Choroid plexus epithelial cell (primary cell): ENCODE results near the gene RNF7.
"Not testable (repeated sequence)": the region's sequence is repeated elsewhere in the genome, so short reads cannot be mapped to it uniquely, and the experiment has no call there.

Experiments used
- DNase-seq: peaks from one replicate; pipeline ENCODE4 v3.0.0-alpha.2; 2010; ENCODE audit warnings: low read depth
- H3K4me3 ChIP-seq: 2 replicates; pipeline ENCODE4 v1.5.1; 2011; ENCODE audit warnings: low read depth, mild to moderate bottlenecking, control low read depth, low read length, moderate library complexity
- TF ChIP-seq, protein P1 (sequence below): conservative IDR thresholded peaks from 2 replicates; pipeline ENCODE4 v1.5.1; 2011; ENCODE audit warnings: low read depth, mild to moderate bottlenecking, control low read depth, inconsistent platforms, low read length, moderate library complexity

RNF7 gene

DNA sequence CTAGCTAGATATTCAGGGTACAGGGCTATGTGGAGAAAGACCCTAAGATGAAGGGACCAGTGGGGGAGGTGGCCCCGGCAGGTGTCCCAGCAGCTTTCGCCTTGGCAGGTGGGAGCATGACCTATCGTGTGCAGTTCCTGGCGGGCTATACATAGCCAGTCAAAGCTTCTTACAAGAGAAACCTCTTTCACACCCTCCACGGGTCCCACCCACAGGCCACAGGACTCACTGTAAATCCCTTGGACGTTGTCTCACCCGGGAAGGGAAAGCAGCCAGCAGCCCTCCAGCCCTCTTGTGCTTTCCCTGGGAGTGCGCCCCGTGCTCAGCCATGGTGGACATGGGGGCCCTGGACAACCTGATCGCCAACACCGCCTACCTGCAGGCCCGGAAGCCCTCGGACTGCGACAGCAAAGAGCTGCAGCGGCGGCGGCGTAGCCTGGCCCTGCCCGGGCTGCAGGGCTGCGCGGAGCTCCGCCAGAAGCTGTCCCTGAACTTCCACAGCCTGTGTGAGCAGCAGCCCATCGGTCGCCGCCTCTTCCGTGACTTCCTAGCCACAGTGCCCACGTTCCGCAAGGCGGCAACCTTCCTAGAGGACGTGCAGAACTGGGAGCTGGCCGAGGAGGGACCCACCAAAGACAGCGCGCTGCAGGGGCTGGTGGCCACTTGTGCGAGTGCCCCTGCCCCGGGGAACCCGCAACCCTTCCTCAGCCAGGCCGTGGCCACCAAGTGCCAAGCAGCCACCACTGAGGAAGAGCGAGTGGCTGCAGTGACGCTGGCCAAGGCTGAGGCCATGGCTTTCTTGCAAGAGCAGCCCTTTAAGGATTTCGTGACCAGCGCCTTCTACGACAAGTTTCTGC is 40.1 kb downstream of the RNF7 start:
- TF ChIP-seq, protein P1, sequence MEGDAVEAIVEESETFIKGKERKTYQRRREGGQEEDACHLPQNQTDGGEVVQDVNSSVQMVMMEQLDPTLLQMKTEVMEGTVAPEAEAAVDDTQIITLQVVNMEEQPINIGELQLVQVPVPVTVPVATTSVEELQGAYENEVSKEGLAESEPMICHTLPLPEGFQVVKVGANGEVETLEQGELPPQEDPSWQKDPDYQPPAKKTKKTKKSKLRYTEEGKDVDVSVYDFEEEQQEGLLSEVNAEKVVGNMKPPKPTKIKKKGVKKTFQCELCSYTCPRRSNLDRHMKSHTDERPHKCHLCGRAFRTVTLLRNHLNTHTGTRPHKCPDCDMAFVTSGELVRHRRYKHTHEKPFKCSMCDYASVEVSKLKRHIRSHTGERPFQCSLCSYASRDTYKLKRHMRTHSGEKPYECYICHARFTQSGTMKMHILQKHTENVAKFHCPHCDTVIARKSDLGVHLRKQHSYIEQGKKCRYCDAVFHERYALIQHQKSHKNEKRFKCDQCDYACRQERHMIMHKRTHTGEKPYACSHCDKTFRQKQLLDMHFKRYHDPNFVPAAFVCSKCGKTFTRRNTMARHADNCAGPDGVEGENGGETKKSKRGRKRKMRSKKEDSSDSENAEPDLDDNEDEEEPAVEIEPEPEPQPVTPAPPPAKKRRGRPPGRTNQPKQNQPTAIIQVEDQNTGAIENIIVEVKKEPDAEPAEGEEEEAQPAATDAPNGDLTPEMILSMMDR, result no peak

DNA sequence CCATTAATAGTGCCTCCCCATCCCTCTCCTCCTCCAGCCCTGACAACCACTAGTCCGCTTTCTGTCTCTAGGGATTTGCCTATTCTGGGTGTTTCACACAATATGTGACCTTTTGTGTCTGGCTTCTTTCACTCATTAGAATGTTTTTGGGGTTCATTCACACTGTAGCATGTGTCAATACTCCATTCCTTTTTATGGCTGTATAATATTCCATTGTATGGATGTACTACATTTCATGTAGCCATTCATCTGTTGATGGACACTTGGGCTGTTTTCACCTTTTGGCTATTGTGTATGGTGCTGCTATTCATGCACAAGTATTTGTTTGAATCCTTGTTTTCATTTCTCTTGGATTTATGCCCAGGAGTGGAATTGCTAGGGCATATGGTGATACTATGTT is 41.6 kb downstream of the RNF7 start:
- TF ChIP-seq, protein P1, result no peak
- H3K4me3 ChIP-seq, result no peak overlapping the region
- no peak for DNase-seq

More for the DNA sequence above, 40.1 kb downstream of the RNF7 start:
- DNase-seq, result no peak
- H3K4me3 ChIP-seq, result no peak overlapping the region

DNA sequence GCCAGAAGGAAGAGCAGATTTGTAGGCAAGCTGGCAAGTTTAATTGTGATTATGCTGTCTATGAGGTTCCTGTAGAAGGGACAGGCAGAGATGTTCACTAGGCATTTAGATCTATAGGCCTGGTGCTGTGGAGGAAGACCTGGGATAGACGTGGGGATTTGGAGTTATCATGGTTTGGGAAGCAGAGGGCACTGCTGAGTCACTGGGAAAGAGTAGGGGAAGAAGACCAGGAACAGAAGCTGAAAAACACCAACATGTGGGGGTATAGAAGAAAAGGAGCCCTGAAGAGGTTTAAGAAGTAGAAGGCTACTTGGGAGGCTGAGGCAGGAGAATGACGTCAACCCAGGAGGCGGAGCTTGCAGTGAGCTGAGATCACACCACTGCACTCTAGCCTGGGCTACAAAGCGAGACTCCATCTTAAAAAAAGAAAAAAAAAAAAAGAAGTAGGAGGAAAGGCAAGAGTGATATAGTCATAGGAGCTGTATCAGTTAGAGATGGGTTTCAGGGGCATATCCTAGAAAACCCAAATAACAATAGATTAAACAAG is 44.4 kb downstream of the RNF7 start:
- TF ChIP-seq, protein P1, result peak; percentile 28

DNA sequence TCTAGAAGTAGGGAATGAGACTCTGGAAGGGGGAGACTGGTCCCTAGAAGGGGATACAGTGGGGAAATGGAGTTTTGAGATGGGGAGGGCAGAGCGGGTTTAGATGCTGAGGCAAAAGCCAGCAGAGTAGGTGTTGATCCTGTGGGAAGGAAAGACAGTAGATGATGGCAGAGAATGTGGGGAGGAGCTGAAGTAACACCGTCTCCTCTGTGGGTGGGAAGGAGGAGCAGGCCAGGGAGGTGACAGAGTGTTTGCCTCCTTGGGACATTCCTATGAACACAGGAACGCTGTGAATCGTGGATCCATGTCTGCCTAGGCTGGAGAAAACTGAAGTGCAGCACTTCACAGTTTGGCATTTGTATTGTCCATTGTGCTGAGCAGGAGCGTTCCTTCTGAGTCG is 45.5 kb downstream of the RNF7 start:
- TF ChIP-seq, protein P1, result no peak
- no peak overlapping the region for H3K4me3 ChIP-seq
- DNase-seq, result no peak

More for the DNA sequence above, 44.4 kb downstream of the RNF7 start:
- DNase-seq, result peak; percentile 21
- H3K4me3 ChIP-seq, result no peak overlapping the region

DNA sequence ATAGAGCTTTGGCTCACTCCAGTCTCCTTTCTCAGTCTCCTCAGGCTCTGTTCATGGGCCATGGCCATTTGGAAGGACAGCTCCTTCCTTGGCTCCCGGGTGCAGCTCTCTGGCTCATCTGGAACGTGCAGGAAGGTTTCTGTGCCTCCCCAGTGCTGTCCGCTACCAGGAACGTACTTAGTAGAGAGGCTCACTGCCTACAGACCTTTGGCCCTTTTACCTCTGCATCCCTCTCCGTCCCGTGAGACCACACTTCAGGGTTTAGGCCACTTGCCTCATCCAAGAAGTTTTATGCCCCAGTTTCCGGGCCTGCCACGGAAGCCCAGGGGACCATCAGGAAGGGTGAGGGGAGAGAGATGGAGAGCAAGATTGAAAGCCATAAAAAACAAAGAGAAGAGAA is 46.0 kb downstream of the RNF7 start:
- no peak overlapping the region for H3K4me3 ChIP-seq
- DNase-seq, result no peak
- TF ChIP-seq, protein P1, result no peak

DNA sequence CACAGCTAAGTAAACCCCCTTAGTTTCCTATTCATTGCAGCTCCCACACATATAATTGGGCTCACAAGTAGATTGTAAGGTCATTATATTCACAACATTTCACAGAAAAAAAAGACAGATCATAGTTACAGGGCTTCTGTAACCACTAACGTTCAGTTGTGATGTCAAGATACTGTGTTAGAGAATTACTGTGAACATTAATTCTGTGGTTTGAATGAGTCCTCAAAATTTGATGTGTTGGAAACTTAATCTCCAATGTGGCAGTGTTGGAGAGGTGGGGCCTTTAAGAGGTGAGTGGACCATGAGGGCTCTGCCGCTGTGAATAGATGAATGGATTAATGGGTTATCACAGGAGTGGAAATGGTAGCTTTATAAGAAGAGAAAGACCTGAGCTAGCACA is 46.4 kb downstream of the RNF7 start:
- TF ChIP-seq, protein P1, result no peak
- DNase-seq, result no peak
- H3K4me3 ChIP-seq, result no peak overlapping the region

DNA sequence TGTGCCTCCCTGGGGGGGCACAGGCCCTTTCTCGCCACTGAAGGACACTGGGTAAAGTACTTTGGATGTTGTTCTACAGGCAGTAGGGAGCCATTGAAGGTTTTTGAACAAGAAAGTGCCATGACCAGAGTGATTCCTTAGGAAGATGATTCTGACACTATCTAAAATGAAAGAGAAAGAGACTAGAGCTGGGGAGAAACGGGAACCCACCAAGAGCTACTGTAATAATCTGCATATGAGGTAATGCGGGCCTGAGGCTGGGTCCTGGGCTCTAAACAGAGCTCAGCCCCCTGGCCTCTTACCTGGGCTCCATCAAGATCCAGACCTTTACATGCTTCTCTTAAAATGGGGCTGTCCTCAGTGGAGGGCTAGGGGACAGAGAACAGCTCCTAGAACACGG is 50.1 kb downstream of the RNF7 start:
- H3K4me3 ChIP-seq, result no peak overlapping the region
- DNase-seq, result no peak
- TF ChIP-seq, protein P1, result no peak

DNA sequence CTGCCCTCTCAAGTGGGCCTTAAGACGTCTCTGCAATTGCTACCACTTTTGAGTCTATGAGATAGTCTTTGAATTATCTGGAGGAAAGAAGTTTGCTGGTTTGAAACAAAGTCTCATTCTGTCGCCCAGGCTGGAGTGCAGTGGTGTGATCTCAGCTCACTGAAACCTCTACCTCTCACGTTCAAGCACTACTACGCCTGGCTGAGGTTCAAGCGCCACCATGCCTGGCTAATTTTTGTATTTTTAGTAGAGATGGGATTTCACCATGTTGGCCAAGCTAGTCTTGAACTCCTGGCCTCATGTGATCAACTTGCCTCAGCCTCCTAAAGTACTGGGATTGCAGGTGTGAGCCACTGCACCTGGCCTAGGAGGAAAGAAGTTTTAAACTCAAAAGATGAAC is 50.7 kb downstream of the RNF7 start:
- not testable (repeated sequence) for DNase-seq, H3K4me3 ChIP-seq
